K562 (cell line): Measurements from ENCODE around the gene INSR. TPM values are rescaled to one million over a fixed set of nuclear protein-coding genes. Genes with fewer than 3 reads are reported as not detected.

Source experiments
- ARID4B ChIP-seq: sonication (generic); formaldehyde crosslinking; IDR thresholded peaks from 2 replicates; pipeline ENCODE4 v1.8.0; 2022; ENCODE audit warnings: mild to moderate bottlenecking, missing genetic modification reagents
- ETS1 ChIP-seq: conservative IDR thresholded peaks from 2 replicates; pipeline ENCODE4 v1.6.1; 2011; ENCODE audit warnings: low read depth, mild to moderate bottlenecking, low read length; ENCODE audit not compliant: control insufficient read depth
- GATA2 ChIP-seq: sonication (generic); formaldehyde crosslinking; IDR thresholded peaks from 2 replicates; pipeline ENCODE4 v1.4.0; 2020; ENCODE audit warnings: mild to moderate bottlenecking, missing genetic modification reagents
- RREB1 ChIP-seq: fragments of 250-450 bp; sonication (Bioruptor Pico); IDR thresholded peaks from 2 replicates; pipeline ENCODE4 v1.4.0; 2020
- SMAD2 ChIP-seq: fragments of 150-350 bp; IDR thresholded peaks from 2 replicates; pipeline ENCODE4 v1.6.1; 2014; ENCODE audit warnings: low read depth, mild to moderate bottlenecking, low read length
- ZNF143 ChIP-seq: sonication (generic); formaldehyde crosslinking; IDR thresholded peaks from 2 replicates; pipeline ENCODE4 v1.9.0; 2022; ENCODE audit warnings: mild to moderate bottlenecking, missing genetic modification reagents
- ZNF445 ChIP-seq: fragments of 250-450 bp; sonication (Bioruptor Pico); IDR thresholded peaks from 2 replicates; pipeline ENCODE4 v1.4.0; 2020; ENCODE audit warnings: low read depth, mild to moderate bottlenecking, moderate library complexity
- ZNF668 ChIP-seq: fragments of 250-450 bp; sonication (Bioruptor Pico); IDR thresholded peaks from 2 replicates; pipeline ENCODE4 v1.8.0; 2022; ENCODE audit warnings: mild to moderate bottlenecking, inconsistent platforms
- polyA plus RNA-seq, 8 experiments: library from polyadenylated mRNA; depleted of rRNA in 4 of 8; stranded (reverse) in 5 of 8; unstranded in 3 of 8; fragments of >200 nt; fragmentation: Nextera tagmentation in 2 of 8; fragmentation: Illumina TruSeq in 1 of 8; extraction: Ambion mirVana in 2 of 8; extraction: Trizol in 1 of 8; gene quantifications; 2 replicates each; pipeline versions ENCODE4 v1.2.1 to v1.2.3, GENCODE V29; 2011 to 2014; ENCODE audit warnings: inconsistent platforms in 1 of 8, missing spikeins in 1 of 8
- total RNA-seq, 7 experiments: library from RNA; depleted of rRNA in 6 of 7; stranded (reverse); fragments of >200 nt in 6 of 7; fragmentation: Illumina TruSeq in 2 of 7; extraction: Trizol in 2 of 7; gene quantifications; 2 replicates each; pipeline versions ENCODE4 v1.2.1 to v1.2.3, GENCODE V29; 2011 to 2021; ENCODE audit warnings: low replicate concordance in 1 of 7

Gene INSR
- total and polyA plus RNA-seq, 9 of the 15 experiments (the other 6 are each of a cell fraction or from before 2014, with no cell fraction given) = 0.04 to 0.88 (median 0.41) TPM

- no peak for TF ChIP-seq RREB1 (CRISPR knock-in tag)
- no peak for TF ChIP-seq ZNF445 (CRISPR knock-in tag)
- TF ChIP-seq GATA2 (CRISPR knock-in tag) = no peak
- no peak for TF ChIP-seq ARID4B (CRISPR knock-in tag)
- no peak for TF ChIP-seq ZNF668
- no peak for TF ChIP-seq ZNF143 (CRISPR knock-in tag)
- TF ChIP-seq ETS1 = no peak
- TF ChIP-seq SMAD2 = no peak
Measured at GRCh38 chr19:7242601-7243258, 51.5 kb downstream of the INSR start (continued).
